ENCODE measurements around the gene S100A1. TPM values are rescaled to one million over a fixed set of nuclear protein-coding genes. Genes with fewer than 3 reads are reported as not detected.

Gene S100A1
- total and polyA plus RNA-seq, 2 of the 8 experiments (the other 6 are each of a cell fraction or from before 2014, with no cell fraction given): 2.0 TPM; not detected in 1

DNA sequence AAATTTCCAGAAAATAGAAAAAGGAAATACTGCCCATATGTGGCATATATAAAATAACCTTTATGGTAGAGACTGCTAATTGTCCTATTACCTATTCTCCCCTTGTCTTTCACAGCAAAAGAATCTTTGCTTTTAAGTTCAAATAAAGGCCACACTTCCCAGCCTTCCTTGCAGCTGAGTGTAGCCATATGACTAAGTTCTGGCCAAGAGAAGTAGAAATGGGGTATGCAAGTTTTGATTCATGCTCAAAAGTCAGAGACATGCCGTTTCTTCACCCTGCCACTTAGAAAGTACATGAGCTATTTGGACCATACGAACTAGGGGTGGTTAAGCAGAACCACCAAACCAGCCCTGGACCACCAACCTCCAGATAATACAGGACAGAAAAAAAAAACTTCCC lies 44.3 kb upstream of the S100A1 start (continued):
- no peak for TF ChIP-seq CHD2 (IDR thresholded peaks at IDR 0.05; ENCODE audit: low read length)
- TF ChIP-seq SIN3A (conservative IDR thresholded peaks at IDR 0.05 in 1 of 2, IDR thresholded peaks at IDR 0.05 in 1 of 2; ENCODE audit: low read depth in 1 of 2, low read length in 2 of 2): no peak
- TF ChIP-seq FOSL1 (IDR thresholded peaks at IDR 0.05; ENCODE audit: insufficient read depth, low read depth, low read length): no peak
- no peak for TF ChIP-seq CBX8 (IDR thresholded peaks at IDR 0.05; ENCODE audit: borderline replicate concordance, low read depth, low read length)
- no peak for TF ChIP-seq PHF8 (conservative IDR thresholded peaks at IDR 0.05; ENCODE audit: low read depth, low read length)

Data from H1 (cell line).